HG03442 (cell line): ENCODE measurements around the gene NAA25.

Source experiments
- ATAC-seq: cut with Tn5 transposase; IDR thresholded peaks from one replicate; pipeline ENCODE4 v1.9.1; 2021; ENCODE audit warnings: mild to moderate bottlenecking, moderate library complexity; ENCODE audit not compliant: unreplicated experiment

Gene NAA25

GRCh38 chr12:112108202-112109079 lies at the start of gene NAA25:
TSS of gene NAA25 (minus strand) at chr12:112108783. CDS start at chr12:112108773, 10 bp downstream.
- ATAC-seq = peak; percentile 64

GRCh38 chr12:112153893-112154219 lies 45.3 kb upstream of the NAA25 start:
- no peak for ATAC-seq

- ATAC-seq = no peak
These were observed 44.8 kb upstream of the NAA25 start for GRCh38 chr12:112153181-112153892.

- ATAC-seq = no peak
These were observed 43.4 kb upstream of the NAA25 start for GRCh38 chr12:112151766-112152541.

GRCh38 chr12:112149596-112149995 lies 41.0 kb upstream of the NAA25 start:
- ATAC-seq = no peak

- no peak for ATAC-seq
These were observed 39.5 kb upstream of the NAA25 start for GRCh38 chr12:112148031-112148513.

GRCh38 chr12:112146123-112146522 lies 37.5 kb upstream of the NAA25 start:
- no peak for ATAC-seq

- no peak for ATAC-seq
These were observed 32.1 kb upstream of the NAA25 start for GRCh38 chr12:112140728-112141127.

- no peak for ATAC-seq
These were observed 26.1 kb upstream of the NAA25 start for GRCh38 chr12:112134731-112135130.

- no peak for ATAC-seq
These were observed 24.8 kb upstream of the NAA25 start for GRCh38 chr12:112133418-112133817.

DNA sequence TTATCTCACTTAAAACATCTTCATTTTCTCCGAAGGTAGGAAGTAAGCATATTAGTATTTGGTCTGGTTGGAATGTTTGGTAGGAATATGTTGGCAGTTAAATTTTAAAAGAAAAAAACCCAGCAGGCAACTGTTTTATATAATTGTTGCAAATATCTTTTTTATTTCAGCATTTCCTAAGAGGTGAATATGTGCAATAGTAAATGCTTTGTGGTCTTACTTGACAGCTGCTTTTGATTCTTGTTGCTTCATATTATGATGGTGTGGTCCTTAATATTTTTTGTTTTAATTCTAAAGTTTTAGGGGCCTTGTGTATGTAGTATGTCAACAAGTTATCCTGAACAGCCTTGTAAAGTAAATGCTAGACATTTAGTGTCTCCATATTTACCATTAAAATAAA lies 23.1 kb upstream of the NAA25 start:
- ATAC-seq = no peak

GRCh38 chr12:112130441-112130998 lies 21.9 kb upstream of the NAA25 start:
- ATAC-seq = no peak

GRCh38 chr12:112126911-112127310 lies 18.3 kb upstream of the NAA25 start:
- no peak for ATAC-seq

GRCh38 chr12:112126000-112126438 lies 17.4 kb upstream of the NAA25 start:
- no peak for ATAC-seq

DNA sequence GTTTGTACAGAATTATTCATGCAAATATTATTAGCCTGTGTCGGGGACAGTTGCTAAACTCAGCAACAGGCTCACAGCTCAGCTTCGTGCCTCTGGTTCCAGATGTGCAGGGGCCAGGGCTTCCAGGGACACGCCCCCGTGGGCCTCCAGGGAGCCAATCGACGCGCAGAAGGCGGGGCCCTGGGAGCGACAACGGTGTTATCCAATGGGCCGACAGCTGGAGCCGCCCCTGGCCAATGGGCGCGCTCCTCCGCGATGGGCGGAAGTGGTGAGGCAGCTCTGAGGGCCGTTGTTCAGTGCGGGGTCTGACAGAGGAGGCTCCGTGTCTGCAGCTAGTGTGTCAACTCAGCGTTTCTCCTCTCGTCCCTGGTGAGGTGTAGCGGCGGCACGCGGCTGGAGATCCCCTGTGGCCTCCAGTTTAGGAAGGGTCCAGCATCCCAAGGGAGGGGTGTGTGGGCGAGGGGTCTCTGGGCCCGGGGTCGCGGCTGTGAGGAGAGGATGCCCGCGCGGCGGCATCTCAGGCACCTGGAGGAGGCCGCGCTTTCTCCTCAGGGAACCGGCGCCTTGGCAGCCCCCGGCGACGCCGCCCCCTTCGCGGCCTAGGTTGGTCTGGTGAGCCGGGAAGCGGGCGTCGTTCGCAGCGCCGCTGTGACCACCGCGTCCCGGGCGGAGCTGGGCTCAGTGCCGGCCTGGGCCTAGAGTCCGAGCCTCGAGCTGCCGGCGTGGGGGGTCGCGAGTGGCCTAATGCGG lies 16.8 kb upstream of the NAA25 start, which contains the start of gene TRAFD1:
Gene TRAFD1, plus strand, starts transcription at position 311 of the 750 bp plus-strand sequence. CDS start 4,963 bp downstream, outside the sequence.
- ATAC-seq = peak; percentile 95

- ATAC-seq = no peak
These were observed 16.3 kb upstream of the NAA25 start for GRCh38 chr12:112124918-112125249.

DNA sequence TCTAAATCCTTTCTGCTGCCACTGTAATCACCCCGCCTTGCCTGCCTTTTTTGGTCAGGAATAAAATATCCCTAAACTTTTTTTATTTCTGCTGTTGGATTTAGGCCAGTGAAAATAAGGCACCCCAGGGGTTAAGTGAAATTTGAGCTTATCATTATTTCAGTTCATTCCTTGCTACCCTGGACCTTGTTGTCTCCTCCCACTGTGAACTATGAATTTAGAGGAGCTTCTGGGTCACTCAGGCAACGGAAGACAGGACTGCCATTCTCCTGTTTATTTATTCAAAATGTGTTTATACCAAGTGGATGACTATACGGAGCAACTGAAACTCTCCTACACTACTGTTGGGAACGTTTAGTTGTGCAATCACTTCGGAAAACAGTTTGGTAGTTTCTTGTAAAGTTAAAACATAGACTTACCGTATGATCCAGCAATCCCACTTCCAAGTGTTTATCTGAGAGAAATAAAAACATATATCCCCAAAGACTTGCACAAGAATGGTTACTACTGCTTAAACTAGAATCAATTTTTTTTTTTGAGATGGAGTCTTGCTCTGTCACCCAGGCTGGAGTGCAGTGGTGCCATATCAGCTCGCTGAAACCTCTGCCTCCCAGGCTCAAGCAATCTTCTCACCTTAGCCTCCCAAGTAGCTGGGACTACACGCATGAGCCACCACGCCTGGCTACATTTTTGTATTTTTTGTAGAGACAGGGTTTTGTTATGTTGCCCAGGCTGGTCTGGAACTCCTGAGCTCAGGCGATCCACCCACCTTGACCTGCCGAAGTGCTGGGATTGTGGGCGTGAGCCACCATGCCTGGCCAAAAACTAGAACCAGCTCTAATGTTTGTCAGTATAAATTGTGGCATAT lies 14.5 kb upstream of the NAA25 start:
- ATAC-seq = no peak

- ATAC-seq = no peak
These were observed 13.4 kb upstream of the NAA25 start for GRCh38 chr12:112121780-112122565.
